PFSK-1 (cell line): ENCODE measurements around the gene DUSP6.

Source experiments
- FOXP2 ChIP-seq: optimal IDR thresholded peaks from 2 replicates; pipeline ENCODE3; 2011; ENCODE audit warnings: borderline replicate concordance, control low read depth, inconsistent platforms; ENCODE audit not compliant: insufficient read depth; ENCODE audit errors: extremely low read length, extremely low read depth
- POLR2AphosphoS5 ChIP-seq: IDR thresholded peaks from 2 replicates; pipeline ENCODE4 v1.6.1; 2012; ENCODE audit warnings: low read depth, mild to moderate bottlenecking, control low read depth, low read length, moderate library complexity
- REST ChIP-seq, 2 experiments: IDR thresholded peaks; 2 replicates each; pipeline versions ENCODE4 v1.6.1 to v1.8.0; 2011 to 2012; ENCODE audit warnings: low read depth in 2 of 2, low read length in 2 of 2, control low read depth in 1 of 2, inconsistent platforms in 1 of 2, mild to moderate bottlenecking in 1 of 2, moderate library complexity in 1 of 2; ENCODE audit not compliant: insufficient read depth in 1 of 2
- SIN3A ChIP-seq: IDR thresholded peaks from 2 replicates; pipeline ENCODE4 v1.6.1; 2012; ENCODE audit warnings: mild to moderate bottlenecking, low read length, moderate library complexity, borderline replicate concordance; ENCODE audit not compliant: insufficient read depth
- TAF1 ChIP-seq: IDR thresholded peaks from 2 replicates; pipeline ENCODE4 v1.6.1; 2012; ENCODE audit warnings: low read length, control low read depth, borderline replicate concordance; ENCODE audit not compliant: insufficient read depth

Gene DUSP6

GRCh38 chr12:89320735-89321134, 31.6 kb downstream of the DUSP6 start:
- TF ChIP-seq SIN3A (no peak), FOXP2 (no peak)

- TF ChIP-seq SIN3A (no peak), FOXP2 (no peak)
Measured at GRCh38 chr12:89319606-89320005, 32.7 kb downstream of the DUSP6 start.

DNA sequence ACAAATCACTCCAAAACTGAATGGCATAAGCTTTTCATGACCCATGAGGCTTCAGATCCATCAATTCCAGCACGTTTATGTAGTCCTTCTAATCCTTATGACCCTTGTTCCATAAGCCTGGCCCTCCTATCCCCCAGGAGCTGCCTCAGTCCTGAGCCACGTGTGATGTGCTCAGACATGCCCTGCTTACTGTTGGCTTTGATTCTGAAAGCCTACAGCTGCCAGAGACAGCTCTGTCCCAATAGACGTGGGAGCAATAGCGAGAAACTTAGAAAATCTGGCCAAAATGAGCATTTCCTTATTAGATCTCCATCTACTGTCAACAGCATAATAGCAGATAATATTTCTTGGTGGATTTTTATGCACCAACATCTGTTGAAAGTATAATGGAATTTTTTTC, 33.2 kb downstream of the DUSP6 start:
- TF ChIP-seq SIN3A (no peak), TAF1 (no peak), POLR2AphosphoS5 (no peak), REST (IDR thresholded peaks at IDR 0.05; ENCODE audit: insufficient read depth in 1 of 2, low read depth in 2 of 2, low read length in 2 of 2) (no peak)

GRCh38 chr12:89316705-89317139, 35.6 kb downstream of the DUSP6 start:
- TF ChIP-seq FOXP2: no peak
- TF ChIP-seq POLR2AphosphoS5: no peak
- no peak for TF ChIP-seq REST (IDR thresholded peaks at IDR 0.05; ENCODE audit: insufficient read depth in 1 of 2, low read depth in 2 of 2, low read length in 2 of 2)
- TF ChIP-seq TAF1: no peak
- TF ChIP-seq SIN3A: no peak

DNA sequence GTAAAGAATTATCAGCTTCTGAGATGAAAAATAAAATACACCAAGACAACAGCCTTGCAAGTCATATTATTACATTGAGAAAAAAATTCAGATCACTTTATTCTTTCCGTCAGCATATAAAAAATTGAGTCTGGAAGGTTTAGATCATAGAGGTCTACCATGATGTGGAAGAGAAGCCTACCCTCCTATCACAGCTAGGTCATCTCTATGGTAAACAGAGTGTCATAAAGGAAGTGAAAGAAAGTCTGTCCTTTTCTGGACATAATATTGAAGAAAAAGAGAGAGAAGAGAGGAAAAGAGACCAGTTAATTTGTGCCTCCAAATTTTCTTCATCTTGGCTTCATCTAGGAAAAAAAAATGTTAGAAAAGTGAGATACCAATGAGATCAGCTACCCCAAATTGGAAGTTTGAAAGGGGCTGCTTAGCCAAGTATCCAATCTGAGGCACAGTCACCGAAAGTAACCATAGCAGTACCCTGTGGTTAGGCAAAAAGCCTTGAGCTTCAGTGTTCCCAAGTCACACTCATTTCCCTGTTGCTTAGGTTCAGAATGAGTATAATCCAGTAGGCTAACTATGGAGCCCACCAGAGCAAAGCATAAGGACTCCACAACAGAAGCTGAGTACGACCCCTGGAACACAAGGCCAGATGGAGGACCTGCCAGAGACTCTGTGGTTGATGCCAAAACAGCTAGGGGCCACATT, 38.1 kb downstream of the DUSP6 start:
- TF ChIP-seq SIN3A (no peak), FOXP2 (no peak), POLR2AphosphoS5 (no peak), REST (IDR thresholded peaks at IDR 0.05; ENCODE audit: insufficient read depth in 1 of 2, low read depth in 2 of 2, low read length in 2 of 2) (no peak), TAF1 (no peak)

DNA sequence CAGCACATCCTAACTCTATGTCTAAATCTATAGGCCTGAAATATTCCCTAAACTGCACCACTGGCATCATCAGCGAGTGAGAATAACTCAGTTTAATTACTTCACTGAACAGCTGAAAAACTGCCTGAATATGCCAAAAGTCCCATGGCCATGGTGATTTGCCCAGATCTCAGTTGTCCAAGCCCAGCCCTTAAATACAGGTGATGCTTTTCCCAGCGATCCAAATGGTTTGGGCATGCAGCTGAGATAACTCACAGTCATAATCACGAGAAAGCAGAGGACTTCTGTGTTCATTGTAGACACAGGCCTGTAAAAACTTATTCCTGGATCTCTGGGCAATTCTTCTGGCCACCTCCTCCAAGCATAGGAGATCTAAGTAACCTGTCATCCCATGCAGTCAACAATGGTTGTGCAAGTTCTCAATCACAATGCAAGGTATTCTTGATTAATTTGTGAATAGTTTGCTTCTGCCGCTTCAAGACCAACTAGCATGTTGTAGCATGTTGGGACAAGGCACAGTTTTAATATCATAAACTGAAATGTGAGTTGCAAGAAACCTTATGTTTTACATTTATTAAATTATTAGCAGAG, 40.5 kb downstream of the DUSP6 start:
- TF ChIP-seq FOXP2: no peak
- no peak for TF ChIP-seq REST (IDR thresholded peaks at IDR 0.05; ENCODE audit: insufficient read depth in 1 of 2, low read depth in 2 of 2, low read length in 2 of 2)
- no peak for TF ChIP-seq POLR2AphosphoS5
- no peak for TF ChIP-seq TAF1
- TF ChIP-seq SIN3A: no peak
